HepG2 (cell line): ENCODE results near the gene NXPH4.

ENCODE experiments used
- ELF4 ChIP-seq: sonication (generic); formaldehyde crosslinking; IDR thresholded peaks from 2 replicates; pipeline ENCODE4 v1.5.0; 2020; ENCODE audit warnings: missing genetic modification reagents, mild to moderate bottlenecking, moderate library complexity, borderline replicate concordance
- HOXA7 ChIP-seq: sonication (generic); formaldehyde crosslinking; IDR thresholded peaks from 2 replicates; pipeline ENCODE4 v1.8.1; 2022; ENCODE audit warnings: mild to moderate bottlenecking, missing genetic modification reagents, moderate library complexity
- MTA3 ChIP-seq: sonication (generic); formaldehyde crosslinking; IDR thresholded peaks from 2 replicates; pipeline ENCODE4 v1.4.0; 2020; ENCODE audit warnings: missing genetic modification reagents

GRCh38 chr12:57234233-57234570, 17.6 kb downstream of the NXPH4 start:
- TF ChIP-seq HOXA7 (no peak), MTA3 (no peak), ELF4 (CRISPR knock-in tag) (no peak)
